Ishikawa (cell line): Measurements from ENCODE around the gene PDIK1L.

Experiments used
- CEBPB ChIP-seq: IDR thresholded peaks from 2 replicates; pipeline ENCODE4 v1.6.1; 2012
- CREB1 ChIP-seq: IDR thresholded peaks from 2 replicates; pipeline ENCODE4 v1.6.1; 2012; ENCODE audit warnings: low read depth
- EGR1 ChIP-seq: IDR thresholded peaks from 2 replicates; pipeline ENCODE4 v1.6.1; 2012
- EP300 ChIP-seq: IDR thresholded peaks from 2 replicates; pipeline ENCODE4 v1.6.1; 2012; ENCODE audit warnings: borderline replicate concordance
- FOXM1 ChIP-seq: IDR thresholded peaks from 2 replicates; pipeline ENCODE4 v1.6.1; 2012; ENCODE audit warnings: low read depth, borderline replicate concordance
- MAX ChIP-seq: IDR thresholded peaks from 2 replicates; pipeline ENCODE4 v1.6.1; 2012
- NFIC ChIP-seq: IDR thresholded peaks from 2 replicates; pipeline ENCODE4 v1.6.1; 2012
- RAD21 ChIP-seq: IDR thresholded peaks from 2 replicates; pipeline ENCODE4 v1.6.1; 2012; ENCODE audit warnings: low read depth
- REST ChIP-seq: IDR thresholded peaks from 2 replicates; pipeline ENCODE4 v1.6.1; 2012; ENCODE audit warnings: low read depth, mild to moderate bottlenecking
- TAF1 ChIP-seq: IDR thresholded peaks from 2 replicates; pipeline ENCODE4 v1.6.1; 2012; ENCODE audit warnings: low read depth, mild to moderate bottlenecking
- TCF12 ChIP-seq: IDR thresholded peaks from 2 replicates; pipeline ENCODE4 v1.6.1; 2012; ENCODE audit warnings: low read depth
- TEAD4 ChIP-seq: IDR thresholded peaks from 2 replicates; pipeline ENCODE4 v1.6.1; 2012
- USF1 ChIP-seq: IDR thresholded peaks from 2 replicates; pipeline ENCODE4 v1.6.1; 2012
- YY1 ChIP-seq: IDR thresholded peaks from 2 replicates; pipeline ENCODE4 v1.6.1; 2012; ENCODE audit warnings: low read depth
- ZBTB7A ChIP-seq: IDR thresholded peaks from 2 replicates; pipeline ENCODE4 v1.6.1; 2012; ENCODE audit warnings: low read depth

PDIK1L gene

GRCh38 chr1:26161415-26162219 is 50.0 kb downstream of the PDIK1L start:
- peak; percentile 96 for TF ChIP-seq MAX
- TF ChIP-seq TEAD4: no peak
- TF ChIP-seq FOXM1: no peak
- TF ChIP-seq YY1: 0 out of 2 replicates have a peak, but pooled peaks have one; percentile 13

- TF ChIP-seq ZBTB7A: no peak
- TF ChIP-seq USF1: no peak
- no peak for TF ChIP-seq MAX
- no peak for TF ChIP-seq CREB1
- TF ChIP-seq TAF1: no peak
Measured at GRCh38 chr1:26162220-26162709, 50.6 kb downstream of the PDIK1L start.

- TF ChIP-seq NFIC (no peak), ZBTB7A (no peak), TCF12 (no peak), RAD21 (no peak), EP300 (no peak), TAF1 (no peak), TEAD4 (no peak), CREB1 (no peak), USF1 (no peak), YY1 (no peak), REST (no peak), CEBPB (no peak)
Measured at GRCh38 chr1:26163684-26164035, 52.0 kb downstream of the PDIK1L start.

- TF ChIP-seq MAX: no peak
- TF ChIP-seq EP300: no peak; the same call in 1 of the 2 replicates
- 0 out of 2 replicates have a peak, but pooled peaks have one; percentile 8 for TF ChIP-seq RAD21
- 0 out of 2 replicates have a peak, but pooled peaks have one; percentile 52 for TF ChIP-seq YY1
- TF ChIP-seq FOXM1: no peak
- peak; percentile 79 for TF ChIP-seq USF1
Measured at GRCh38 chr1:26164036-26164860, 52.6 kb downstream of the PDIK1L start.

GRCh38 chr1:26164861-26165842 is 53.5 kb downstream of the PDIK1L start:
- TF ChIP-seq TEAD4: no peak
- TF ChIP-seq NFIC: no peak
- TF ChIP-seq ZBTB7A: no peak
- no peak for TF ChIP-seq FOXM1
- no peak for TF ChIP-seq CEBPB
- TF ChIP-seq TAF1: no peak
- no peak for TF ChIP-seq EGR1
- no peak for TF ChIP-seq CREB1
- TF ChIP-seq YY1: no peak
- no peak for TF ChIP-seq EP300
- no peak for TF ChIP-seq MAX
- no peak for TF ChIP-seq USF1
- no peak for TF ChIP-seq REST
- TF ChIP-seq RAD21: no peak
- no peak for TF ChIP-seq TCF12
